ENCODE measurements around the gene C14orf132. TPM values are rescaled to one million over a fixed set of nuclear protein-coding genes. Genes with fewer than 3 reads are reported as not detected.

The C14orf132 gene
- polyA plus RNA-seq, 3 donors: 28.4 to 32.2 (median 30.7) TPM

- DNase-seq: no peak
Observed at GRCh38 chr14:96139879-96140278, 100.7 kb downstream of the C14orf132 start.

- no peak for DNase-seq
Observed at GRCh38 chr14:96140952-96141351, 101.8 kb downstream of the C14orf132 start.

Other genes with a start within 250 kb of the C14orf132 start
- under 1 TPM; 0.31 to 0.50 (median 0.45) TPM for gene TUNAR, start 162.5 kb upstream of the C14orf132 start, polyA plus RNA-seq (ENCODE audit: insufficient read length in 3 of 3)
- gene BDKRB2, start 165.5 kb downstream of the C14orf132 start, polyA plus RNA-seq (ENCODE audit: insufficient read length in 3 of 3): 1 to 10 TPM; 3.0 to 3.7 (median 3.0) TPM
- under 1 TPM; 0.33 to 0.87 (median 0.73) TPM for gene BDKRB1, start 216.8 kb downstream of the C14orf132 start, polyA plus RNA-seq (ENCODE audit: insufficient read length in 3 of 3)

Data from renal pelvis (tissue), 4 donors.